ENCODE results near the gene CFAP46.
"Not testable (repeated sequence)": the region's sequence is repeated elsewhere in the genome, so short reads cannot be mapped to it uniquely, and the experiment has no call there.

The CFAP46 gene

GRCh38 chr10:132826524-132827422, 115.6 kb downstream of the CFAP46 start:
- no peak for DNase-seq (ENCODE audit: low read depth)

- DNase-seq (ENCODE audit: low read depth), result not testable (repeated sequence)
Measured at GRCh38 chr10:132825783-132826523, 116.4 kb downstream of the CFAP46 start.

GRCh38 chr10:132820056-132820455, 122.3 kb downstream of the CFAP46 start:
- DNase-seq (ENCODE audit: low read depth), result no peak

DNA sequence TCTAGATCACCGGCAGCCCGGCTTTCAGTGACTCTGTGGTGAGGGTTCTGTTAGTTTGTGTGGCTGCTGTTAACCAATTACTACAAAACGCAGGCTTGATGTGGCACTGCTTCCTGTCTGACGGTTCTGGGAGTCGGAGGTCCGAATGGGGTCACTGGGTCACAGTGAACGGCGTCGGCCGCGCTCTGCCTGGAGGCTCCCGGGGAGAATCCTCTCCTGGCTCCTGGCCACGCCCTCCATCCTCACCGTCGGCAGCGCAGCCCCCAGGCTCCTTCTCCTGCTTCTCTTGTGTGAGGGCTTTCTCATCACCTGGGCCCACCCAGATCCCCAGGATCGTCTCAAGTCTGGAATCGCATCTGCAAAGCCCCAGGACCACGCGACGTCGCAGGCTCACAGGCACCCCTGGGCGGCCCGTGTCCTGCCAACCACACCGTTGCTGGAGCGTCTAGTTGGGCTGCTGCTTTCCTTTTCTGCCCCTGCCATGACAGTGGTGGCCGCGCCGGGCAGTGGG, 124.6 kb downstream of the CFAP46 start:
- DNase-seq (ENCODE audit: low read depth), result no peak

DNA sequence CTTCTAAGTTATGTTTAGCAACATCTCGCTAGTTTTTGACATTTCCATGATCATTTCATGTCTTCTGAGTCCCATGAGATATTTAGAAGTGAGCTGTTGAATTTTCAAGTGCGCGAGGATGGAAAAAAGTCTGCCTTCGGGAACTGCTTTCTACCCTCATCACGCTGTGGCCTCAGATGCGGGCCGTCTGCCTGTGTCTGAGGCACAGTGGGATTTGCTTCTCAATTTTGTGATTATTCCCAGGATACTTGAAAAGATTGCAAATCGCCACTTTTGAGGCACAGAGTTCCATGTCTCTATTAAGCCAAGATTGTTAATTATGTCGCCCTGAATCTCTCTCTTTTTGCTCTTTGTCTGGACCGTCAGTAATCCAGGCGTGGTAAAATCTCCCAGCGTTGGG, 125.7 kb downstream of the CFAP46 start:
- no peak for DNase-seq (ENCODE audit: low read depth)

DNA sequence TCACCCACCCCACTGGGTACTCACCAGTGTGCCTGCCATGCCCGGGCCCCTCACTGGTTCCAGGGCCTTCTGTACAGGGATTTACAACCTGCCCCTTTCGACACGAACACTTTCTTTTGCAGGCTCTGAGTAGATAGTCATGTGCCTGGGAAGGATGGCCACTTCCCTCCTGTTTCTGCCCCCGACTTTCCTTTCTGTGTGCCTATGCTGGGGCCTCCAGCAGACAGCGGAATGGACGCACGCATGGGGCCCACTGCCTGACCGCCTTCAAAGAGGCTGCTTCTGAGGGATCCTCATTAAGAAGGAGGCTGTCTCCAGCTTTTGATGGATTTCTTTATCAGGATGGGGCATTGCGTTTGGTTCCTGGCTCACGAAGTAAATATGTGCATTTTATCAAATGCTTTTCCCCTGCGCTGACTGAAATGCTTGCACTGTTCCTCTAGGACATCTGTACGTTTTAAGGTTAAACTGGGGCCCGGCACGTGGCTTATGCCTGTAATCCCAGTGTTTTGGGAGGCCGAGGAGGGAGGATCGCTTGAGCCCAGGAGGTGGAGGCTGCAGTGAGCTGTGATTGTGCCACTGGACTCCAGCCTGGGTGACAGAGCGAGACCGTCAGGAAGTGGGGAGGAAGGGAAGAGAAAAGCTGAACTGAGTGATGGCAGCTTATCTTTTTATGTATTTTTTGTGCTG, 127.1 kb downstream of the CFAP46 start:
- DNase-seq (ENCODE audit: low read depth), result no peak

- no peak for DNase-seq (ENCODE audit: low read depth)
Measured at GRCh38 chr10:132814469-132814856, 127.9 kb downstream of the CFAP46 start.

DNA sequence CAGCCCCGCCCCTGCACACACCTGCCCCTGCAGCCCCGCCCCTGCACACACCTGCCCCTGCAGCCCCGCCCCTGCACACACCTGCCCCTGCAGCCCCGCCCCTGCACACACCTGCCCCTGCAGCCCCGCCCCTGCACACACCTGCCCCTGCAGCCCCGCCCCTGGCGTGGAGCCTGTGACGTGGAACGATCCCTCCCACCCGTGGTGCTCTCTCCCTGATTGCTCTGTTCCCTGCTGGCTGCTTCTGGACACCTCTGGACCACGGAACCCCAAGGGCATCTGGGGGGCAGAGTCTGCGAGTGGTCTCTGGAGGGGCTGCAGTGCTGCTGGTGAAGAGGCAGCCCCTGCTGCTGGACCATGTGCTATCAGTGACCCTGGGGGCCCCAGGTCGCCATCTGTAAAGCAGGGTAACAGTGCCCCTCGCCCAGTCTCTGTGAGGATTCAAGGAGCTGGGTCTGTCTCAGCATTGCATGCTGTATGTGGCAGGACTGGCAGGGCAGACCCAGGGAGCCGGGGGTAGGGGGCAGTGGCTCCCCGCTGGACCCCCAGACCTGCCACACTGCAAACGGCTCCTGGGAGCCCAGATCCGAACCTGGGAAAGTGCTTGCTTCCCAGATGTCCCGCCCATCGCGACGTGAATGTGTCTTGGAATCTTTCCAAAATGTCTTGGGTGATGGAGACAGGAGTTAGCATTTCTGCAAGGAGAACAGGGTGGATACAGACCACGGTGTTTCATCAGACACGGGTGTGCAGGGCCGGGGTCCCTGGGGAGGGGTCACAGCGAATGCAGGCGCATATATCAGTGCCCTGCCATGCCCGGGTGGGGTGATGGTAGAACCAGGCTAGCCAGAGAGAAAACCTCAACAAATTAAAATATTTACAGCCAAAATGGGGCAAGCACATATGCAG, 128.6 kb downstream of the CFAP46 start:
- no peak for DNase-seq (ENCODE audit: low read depth)

GRCh38 chr10:132813001-132813401, 129.4 kb downstream of the CFAP46 start:
- DNase-seq (ENCODE audit: low read depth), result no peak

GRCh38 chr10:132812520-132812919, 129.8 kb downstream of the CFAP46 start:
- DNase-seq (ENCODE audit: low read depth), result no peak

- DNase-seq (ENCODE audit: low read depth), result no peak
Measured at GRCh38 chr10:132811891-132812481, 130.4 kb downstream of the CFAP46 start.

DNA sequence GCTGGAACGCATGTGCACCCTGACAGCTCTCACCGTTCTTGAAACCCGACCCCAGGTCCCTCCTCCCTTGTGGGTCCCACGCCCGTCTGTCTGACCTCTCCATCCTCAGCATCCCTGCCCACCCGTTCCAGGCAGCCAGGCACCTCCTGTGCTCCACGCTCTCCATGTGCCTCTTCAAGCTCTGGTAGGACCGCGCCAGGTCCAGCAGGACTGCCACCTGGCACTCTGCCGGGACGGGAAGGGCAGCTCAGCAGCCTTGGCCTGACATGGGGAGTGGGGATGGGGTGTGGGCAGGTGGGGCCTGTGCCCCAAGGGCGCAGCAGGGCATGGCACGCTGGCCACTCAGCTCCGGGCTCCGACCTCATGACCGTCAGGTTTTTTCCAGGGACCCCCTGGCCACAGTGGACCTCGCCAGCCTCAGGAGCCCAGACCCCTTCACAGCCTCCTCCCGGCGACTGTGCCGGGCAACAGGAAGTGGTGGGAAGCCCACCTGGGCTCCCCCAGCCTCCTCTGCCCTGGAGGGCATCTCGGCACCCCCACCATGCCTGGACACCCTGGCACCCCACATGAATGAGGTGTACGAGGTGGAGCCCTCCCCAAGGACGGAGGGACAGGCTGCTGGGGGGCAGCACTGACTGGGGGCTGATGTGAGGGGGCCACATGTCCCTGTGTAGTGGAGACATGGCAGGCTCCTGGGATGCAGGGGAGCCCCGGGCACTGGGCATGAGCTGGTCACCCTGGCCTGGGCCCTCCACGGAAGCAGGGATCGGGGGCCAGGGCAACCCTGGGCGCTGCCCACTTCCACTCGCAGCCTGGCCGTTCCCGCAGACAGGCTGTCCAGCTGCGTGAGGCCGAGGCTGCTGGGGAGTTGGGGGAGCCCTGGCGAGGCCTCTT, 131.3 kb downstream of the CFAP46 start:
- DNase-seq (ENCODE audit: low read depth), result no peak

DNA sequence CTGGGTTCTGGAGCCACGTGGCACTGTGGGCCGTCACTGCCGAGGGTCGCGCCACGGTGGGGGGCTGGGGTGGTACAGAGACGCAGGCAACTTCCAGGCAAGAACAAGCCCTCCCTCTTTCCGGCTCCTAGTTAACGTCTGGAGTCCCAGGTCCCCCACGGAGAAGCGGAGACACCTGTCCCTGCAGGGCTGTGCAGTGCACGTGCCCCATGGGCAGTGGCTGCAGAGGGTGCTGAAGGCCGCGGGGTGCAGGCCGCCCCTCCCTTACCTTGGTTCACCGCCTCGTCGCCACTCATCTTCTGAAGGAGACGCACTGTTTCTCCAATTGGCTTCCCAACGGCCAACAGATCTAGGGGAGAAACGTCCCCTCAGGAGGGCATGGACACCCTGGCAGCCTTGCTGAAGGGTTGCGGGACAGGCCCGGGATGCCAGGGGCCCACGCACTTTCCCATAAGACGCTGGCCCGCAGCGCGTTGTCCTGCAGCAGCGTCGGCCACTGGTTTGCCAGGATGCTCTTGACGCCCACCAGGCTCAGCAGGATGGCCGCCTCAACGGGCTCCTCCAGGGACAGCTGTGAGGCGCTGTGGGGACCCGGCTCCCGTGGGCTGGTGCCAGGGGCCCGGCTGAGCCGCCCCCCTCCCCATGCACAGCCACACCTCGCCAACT, 132.1 kb downstream of the CFAP46 start:
- DNase-seq (ENCODE audit: low read depth), result no peak

DNA sequence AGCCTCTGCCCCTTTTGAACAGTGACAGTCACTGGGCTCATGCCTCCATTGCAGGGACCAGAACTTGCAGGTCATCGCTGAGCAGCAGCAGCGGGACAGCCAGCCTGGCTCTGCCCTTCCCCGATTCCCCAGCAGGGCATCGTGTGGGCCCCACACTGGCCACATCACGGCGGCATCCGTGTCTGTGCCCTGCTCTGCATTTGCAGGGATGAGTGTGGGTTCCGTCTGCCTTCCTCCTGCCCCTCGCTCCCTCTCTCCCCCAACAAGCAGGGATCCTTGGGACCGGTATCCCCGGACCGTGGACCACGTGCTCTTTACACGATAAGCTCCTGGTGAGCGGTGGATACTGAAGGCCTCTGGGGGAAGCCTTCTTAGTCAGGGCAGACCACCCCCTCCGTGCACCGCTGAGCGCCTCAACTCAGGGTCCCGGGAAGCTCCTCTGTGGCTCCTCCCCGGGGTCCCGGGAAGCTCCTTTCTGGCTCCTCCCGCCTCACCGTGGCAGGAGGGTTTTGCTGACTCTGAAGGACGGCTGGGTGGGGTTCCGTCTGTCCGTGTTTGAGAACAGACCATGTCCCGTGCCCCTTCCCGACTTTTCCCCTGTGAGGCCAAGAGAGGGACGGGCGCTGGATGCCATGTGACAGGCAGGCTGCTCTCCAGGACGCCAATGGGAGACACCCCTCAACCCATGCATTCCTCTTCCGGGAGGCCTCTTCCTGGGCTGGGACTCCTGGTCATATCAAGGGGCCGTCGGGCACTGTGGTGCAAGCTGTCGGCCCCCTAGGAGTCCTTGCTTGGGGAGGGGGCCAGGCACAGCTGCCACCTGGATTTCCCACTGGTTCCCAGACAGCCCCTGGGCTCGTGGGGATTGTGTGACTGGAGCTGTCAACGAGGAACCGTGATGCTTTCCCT, 132.9 kb downstream of the CFAP46 start:
- no peak for DNase-seq (ENCODE audit: low read depth)

- no peak for DNase-seq (ENCODE audit: low read depth)
Measured at GRCh38 chr10:132808383-132809231, 133.8 kb downstream of the CFAP46 start.

- DNase-seq (ENCODE audit: low read depth), result no peak
Measured at GRCh38 chr10:132807621-132808049, 134.7 kb downstream of the CFAP46 start.

- no peak for DNase-seq (ENCODE audit: low read depth)
Measured at GRCh38 chr10:132806561-132807003, 135.8 kb downstream of the CFAP46 start.

Measured in CMK (cell line).